Neuron (in vitro differentiated cells): ENCODE data around the gene PSMB10.
"Not testable (repeated sequence)": the region's sequence is repeated elsewhere in the genome, so short reads cannot be mapped to it uniquely, and the experiment has no call there.

ENCODE experiments used
- H2AFZ ChIP-seq: one replicate; pipeline ENCODE4 v1.6.1; 2013; ENCODE audit warnings: low read depth, mild to moderate bottlenecking, inconsistent platforms, low read length, moderate library complexity
- H3K27me3 ChIP-seq: one replicate; pipeline ENCODE4 v1.6.1; 2013; ENCODE audit warnings: low read length; ENCODE audit not compliant: insufficient read depth
- H3K36me3 ChIP-seq: one replicate; pipeline ENCODE4 v1.6.1; 2013; ENCODE audit warnings: low read length; ENCODE audit not compliant: insufficient read depth
- H3K4me1 ChIP-seq: one replicate; pipeline ENCODE4 v1.6.1; 2013; ENCODE audit warnings: low read length; ENCODE audit not compliant: insufficient read depth
- H3K4me3 ChIP-seq: 2 replicates; pipeline ENCODE4 v1.5.1; 2013; ENCODE audit warnings: mild to moderate bottlenecking, low read length, moderate library complexity
- H3K9me3 ChIP-seq: one replicate; pipeline ENCODE4 v1.6.1; 2013; ENCODE audit warnings: low read length

Gene PSMB10

DNA sequence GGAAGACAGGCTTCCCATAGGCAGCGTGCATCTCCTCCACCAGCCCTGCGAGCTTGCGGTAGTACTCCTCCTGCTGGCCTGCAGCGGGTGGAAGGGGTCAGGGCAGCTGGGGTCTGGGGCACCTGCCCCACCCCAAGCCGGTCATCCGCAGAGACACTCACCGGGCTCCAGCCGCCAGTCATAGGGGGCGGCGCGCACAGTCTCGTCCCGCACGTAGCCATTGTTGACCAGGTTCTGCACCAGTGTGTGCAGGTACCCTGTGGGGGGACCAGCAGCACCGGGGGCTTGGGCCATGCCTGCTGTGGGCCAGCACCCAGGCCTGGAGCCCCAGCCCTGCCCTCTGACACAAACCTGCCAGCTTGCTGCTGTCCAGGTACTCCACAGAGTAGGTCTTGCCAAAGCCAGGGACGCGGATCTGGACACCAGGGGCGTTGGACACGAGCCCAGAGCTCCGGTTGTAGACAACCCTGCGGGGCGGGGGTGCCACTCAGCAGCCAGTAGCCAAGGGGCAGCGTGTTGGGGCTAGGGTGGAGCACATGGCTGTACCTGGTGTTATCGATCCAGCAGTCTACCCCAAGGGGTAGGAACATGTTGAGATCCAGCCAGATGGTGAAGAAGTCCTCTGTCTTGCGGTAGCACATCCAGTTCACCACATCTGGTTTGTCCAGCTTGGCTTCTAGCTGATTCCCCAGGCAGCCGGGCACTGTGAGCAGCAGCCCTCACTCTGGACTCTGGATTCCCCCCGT lies 6.0 kb upstream of the PSMB10 start:
- H2AFZ ChIP-seq = no peak overlapping the region
- peaks cover 14% of the 10 kb centered on the region for H3K4me1 ChIP-seq
- H3K36me3 ChIP-seq = peaks cover 20% of the 10 kb centered on the region
- no peaks in the 10 kb centered on the region for H3K9me3 ChIP-seq
- no peak overlapping the region for H3K4me3 ChIP-seq
- H3K27me3 ChIP-seq = no peaks in the 10 kb centered on the region

DNA sequence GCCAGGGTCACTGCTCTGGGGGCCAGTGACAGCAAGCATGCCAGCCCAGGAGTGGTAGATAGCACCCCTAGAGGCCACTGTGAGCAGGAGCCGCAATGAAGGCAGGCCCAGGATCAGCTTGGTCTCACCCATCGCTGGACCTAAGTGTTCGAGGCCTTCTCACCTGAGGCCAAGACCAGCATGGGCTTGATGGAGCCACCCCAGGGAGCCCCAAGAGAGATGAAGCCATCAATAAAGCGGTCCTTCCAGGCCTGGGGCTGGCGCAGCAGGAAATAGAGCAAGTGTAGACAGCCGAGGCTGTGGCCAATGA lies 5.5 kb upstream of the PSMB10 start:
- Histone ChIP-seq H3K4me3 (no peak overlapping the region), H3K36me3 (peaks cover 16% of the 10 kb centered on the region), H3K9me3 (no peaks in the 10 kb centered on the region), H3K4me1 (peaks cover 15% of the 10 kb centered on the region), H3K27me3 (no peaks in the 10 kb centered on the region), H2AFZ (no peak overlapping the region)

DNA sequence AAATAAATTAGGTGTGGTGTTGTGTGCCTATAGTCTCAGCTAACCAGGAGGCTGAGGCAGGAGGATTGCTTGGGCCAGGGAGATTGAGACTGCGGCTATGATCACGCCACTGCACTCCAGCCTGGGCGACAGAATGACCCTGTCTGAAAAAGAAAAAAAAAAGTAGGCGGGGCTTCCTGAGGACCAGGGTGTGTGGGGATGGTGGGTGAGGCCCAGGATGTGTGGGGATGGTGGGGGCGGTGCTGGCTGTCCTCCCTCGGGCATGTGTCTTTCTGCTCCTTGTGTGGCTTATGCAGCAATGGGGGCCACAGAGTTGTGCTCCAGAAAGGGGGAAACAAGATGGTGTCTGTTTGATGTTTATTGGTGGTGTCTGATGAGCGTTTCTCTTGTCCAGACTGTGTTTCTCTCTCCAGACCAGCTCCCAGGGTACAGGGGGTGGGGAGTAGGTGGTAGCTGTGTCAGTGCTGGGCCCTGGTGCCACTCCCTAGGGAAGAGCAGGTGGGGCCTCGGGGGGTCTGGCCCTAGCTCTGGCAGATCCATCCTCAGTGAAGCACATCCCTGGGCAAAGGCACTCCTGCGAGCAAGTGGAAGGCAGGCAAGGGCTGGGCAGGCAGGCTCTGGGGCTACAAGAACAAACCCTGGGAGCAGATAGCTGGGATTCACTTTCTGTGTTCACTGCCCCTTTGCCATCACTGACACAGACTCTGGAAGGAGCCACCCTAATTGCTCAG lies 5.0 kb upstream of the PSMB10 start:
- peaks cover 20% of the 10 kb centered on the region for H3K4me1 ChIP-seq
- no peak overlapping the region for H3K4me3 ChIP-seq
- H3K27me3 ChIP-seq = no peaks in the 10 kb centered on the region
- H2AFZ ChIP-seq = no peak overlapping the region
- H3K9me3 ChIP-seq = no peaks in the 10 kb centered on the region
- H3K36me3 ChIP-seq = peaks cover 16% of the 10 kb centered on the region

DNA sequence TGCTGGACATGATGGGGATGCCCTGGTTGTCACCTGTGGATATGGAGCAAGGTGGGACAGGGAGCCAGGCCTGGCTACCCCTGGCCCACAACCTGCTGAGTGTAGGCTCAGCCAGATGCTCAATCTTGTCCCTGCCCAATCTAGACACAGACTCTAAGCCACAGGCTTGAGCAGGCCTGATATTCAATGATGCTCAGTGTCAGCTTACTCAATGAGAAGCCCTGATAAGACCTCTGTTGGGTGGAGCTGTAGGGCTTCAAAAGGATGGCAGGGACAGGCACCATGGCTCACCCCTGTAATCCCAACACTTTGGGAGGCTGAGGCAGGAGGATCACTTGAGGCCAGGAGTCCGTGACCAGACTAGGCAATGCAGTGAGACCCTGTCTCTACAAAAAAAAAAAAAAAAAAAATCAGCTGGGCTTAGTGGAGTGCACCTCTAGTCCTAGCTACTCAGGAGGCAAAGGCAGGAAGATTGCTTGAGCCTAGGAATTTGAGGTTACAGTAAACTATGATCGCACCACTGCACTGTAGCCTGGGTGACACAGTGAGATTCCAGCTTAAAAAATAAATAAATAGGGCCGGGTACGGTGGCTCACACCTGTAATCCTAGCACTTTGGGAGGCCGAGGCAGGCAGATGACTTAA lies 3.9 kb upstream of the PSMB10 start:
- H2AFZ ChIP-seq = no peak overlapping the region
- no peaks in the 10 kb centered on the region for H3K27me3 ChIP-seq
- H3K4me1 ChIP-seq = peaks cover 21% of the 10 kb centered on the region
- peaks cover 9% of the 10 kb centered on the region for H3K36me3 ChIP-seq
- no peaks in the 10 kb centered on the region for H3K9me3 ChIP-seq
- H3K4me3 ChIP-seq = no peak overlapping the region

DNA sequence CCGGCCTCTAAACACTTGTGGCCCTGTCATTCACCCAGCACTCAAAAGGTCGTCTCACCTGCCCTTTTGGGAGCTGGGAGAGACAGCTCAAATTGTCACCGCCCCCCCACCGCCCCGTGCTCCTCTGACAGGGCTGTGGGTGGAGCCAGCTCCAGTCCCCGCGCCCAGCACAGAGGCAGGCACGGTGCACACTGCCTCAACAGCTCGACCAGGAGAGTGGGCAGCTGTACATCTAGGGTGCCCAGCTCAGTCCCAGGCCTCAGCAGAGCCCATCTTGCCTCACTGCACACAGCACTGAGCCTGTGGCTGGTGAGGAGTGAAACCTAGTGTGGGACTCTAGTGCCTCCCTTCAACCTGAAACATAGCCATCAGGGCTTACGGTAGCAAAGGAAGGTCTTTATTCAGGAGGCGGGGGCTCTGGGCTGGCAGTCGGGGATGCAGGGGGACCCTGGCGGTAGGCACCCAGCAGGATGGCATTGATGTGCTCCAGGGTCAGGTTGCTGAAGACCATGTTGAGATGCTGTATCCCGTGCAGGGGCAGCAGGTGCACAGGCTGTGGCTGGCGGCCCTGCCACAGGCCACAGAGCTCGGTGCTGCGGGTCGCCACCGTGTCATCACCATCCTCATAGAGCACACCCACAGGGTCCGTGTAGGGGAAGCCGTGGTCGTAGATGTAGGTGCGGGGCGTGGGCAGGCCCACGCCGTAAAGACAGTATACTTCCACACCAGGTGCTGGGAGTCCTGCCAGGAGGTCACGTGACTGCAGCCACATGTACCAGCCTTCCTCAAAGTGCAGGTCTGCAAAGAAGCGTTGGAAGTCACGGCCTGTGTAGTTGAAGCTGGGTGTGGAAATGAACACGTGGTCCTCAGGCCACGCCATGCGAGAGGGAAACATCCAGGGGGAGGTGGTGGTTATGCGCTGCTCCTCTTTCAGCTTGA lies 3.1 kb upstream of the PSMB10 start:
- Histone ChIP-seq H2AFZ (no peak overlapping the region), H3K27me3 (no peaks in the 10 kb centered on the region), H3K4me3 (no peak overlapping the region), H3K9me3 (no peaks in the 10 kb centered on the region), H3K36me3 (peaks cover 5% of the 10 kb centered on the region), H3K4me1 (peaks cover 25% of the 10 kb centered on the region)

DNA sequence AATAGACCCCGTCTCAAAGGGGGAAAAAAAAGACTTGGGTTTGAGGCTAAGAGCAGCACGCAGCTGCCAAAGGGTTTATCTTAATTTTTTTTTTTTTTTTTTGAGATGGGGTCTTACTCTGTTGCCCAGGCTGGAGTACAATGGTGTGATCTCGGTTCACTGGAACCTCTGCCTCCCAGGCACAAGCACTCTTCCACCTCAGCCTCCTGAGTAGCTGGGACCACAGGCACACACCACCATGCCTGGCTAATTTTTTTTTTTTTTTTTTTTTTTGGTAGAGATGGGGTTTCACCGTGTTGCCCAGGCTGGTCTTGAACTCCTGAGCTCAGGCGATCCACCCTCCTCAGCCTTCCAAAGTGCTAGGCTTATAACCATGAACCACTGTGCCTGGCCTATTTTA lies 1.1 kb upstream of the PSMB10 start:
- not testable (repeated sequence) for H3K4me3 ChIP-seq, H3K36me3 ChIP-seq, H3K27me3 ChIP-seq, H2AFZ ChIP-seq, H3K9me3 ChIP-seq
- peaks cover 18% of the 10 kb centered on the region for H3K4me1 ChIP-seq

DNA sequence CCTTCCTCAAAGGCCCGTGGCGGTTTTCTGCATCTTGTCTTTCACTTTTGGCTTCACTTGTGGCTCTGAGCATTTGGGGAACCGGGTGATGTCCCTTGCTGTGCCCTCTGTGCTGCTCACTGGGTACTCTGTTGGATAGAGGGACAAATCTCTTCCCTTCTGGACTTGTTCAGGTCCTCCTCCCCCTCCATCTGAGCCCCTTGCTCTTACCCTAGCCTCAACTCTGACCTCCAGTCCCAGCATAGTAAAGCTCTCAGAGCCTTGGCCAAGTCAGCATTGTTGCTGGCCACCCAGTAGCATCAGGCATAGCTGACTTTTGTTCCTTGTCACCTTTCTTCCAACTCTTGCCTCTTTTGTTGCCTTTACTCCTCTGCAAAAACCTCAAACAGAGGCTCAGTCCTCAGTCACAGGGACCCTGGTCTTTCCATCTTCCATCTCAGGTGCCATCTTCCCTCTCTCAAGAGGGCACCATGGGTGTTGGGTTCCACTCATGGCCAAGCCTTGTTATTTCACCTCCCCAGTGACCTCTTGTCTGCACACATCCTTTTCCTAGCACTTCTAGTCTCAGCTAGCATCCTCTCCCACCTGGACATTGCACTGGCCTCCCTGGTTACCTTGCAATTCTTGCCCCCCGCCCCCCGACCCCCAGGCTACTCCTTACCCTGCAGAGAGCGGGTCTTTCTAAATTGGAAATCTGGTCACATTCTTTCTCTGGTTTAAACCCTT lies 393 bp upstream of the PSMB10 start:
- no peaks in the 10 kb centered on the region for H3K9me3 ChIP-seq
- no peaks in the 10 kb centered on the region for H3K27me3 ChIP-seq
- H3K4me1 ChIP-seq = peaks cover 18% of the 10 kb centered on the region
- H3K4me3 ChIP-seq = peak overlapping the region; percentile 79
- H2AFZ ChIP-seq = peak overlapping the region; percentile 49
- peaks cover 6% of the 10 kb centered on the region for H3K36me3 ChIP-seq

DNA sequence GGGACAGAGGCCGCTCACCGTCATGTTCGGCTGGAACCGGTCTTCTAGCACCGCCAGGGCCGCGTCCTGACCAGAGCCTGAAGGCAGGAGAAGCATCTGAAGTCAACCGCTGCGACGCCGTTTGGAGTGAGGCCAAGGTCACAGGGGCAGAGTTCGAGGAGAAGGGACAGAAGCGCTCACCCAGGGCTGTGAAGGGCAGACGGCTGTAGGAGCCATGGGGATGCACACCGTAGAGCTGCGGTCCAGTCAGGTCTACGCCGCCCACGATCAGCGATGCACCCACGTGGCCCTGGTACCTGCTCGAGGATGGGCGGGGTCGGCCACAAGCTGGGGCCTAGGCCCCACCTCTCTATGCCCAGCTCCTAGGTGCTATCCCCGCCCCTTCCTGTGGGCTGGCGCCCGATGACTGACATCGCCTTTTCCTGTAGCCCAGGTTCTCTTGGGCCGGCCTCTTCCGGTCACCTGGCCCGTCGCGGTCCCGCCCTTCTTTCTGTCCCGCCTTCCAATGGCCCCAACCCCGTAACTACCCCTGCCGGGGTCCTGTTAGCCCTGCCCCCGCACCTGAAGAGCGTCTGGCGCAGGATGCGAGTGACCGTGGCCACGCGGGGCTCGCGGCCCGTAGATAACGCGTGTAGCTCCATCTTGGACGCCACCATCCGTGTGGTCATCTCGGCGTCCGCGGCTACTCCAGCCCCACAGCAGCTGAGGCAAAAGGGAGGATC lies 1.1 kb downstream of the PSMB10 start:
- Histone ChIP-seq H3K27me3 (no peaks in the 10 kb centered on the region), H3K9me3 (no peaks in the 10 kb centered on the region), H3K36me3 (peaks cover 11% of the 10 kb centered on the region), H3K4me1 (peaks cover 18% of the 10 kb centered on the region), H2AFZ (peak overlapping the region; percentile 49), H3K4me3 (peak overlapping the region; percentile 79)

DNA sequence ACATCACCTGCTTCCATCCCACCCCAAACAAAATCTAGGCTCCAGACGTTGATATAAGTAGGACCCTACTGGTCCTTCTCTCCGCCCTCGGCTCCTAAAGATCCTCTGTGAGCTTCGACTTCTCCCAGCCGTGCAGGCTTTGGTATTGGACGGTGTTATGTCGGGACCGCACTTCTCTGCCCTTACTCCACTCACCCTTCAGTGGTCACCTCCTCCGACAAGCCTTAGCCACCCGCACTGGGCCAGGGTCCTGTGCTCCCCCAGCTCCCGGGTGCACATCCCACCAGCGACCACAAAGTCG lies 1.6 kb downstream of the PSMB10 start:
- Histone ChIP-seq H3K9me3 (no peaks in the 10 kb centered on the region), H3K4me1 (peaks cover 18% of the 10 kb centered on the region), H3K27me3 (no peaks in the 10 kb centered on the region), H3K36me3 (peaks cover 15% of the 10 kb centered on the region), H2AFZ (peak overlapping the region; percentile 15), H3K4me3 (peak overlapping the region; percentile 79)

DNA sequence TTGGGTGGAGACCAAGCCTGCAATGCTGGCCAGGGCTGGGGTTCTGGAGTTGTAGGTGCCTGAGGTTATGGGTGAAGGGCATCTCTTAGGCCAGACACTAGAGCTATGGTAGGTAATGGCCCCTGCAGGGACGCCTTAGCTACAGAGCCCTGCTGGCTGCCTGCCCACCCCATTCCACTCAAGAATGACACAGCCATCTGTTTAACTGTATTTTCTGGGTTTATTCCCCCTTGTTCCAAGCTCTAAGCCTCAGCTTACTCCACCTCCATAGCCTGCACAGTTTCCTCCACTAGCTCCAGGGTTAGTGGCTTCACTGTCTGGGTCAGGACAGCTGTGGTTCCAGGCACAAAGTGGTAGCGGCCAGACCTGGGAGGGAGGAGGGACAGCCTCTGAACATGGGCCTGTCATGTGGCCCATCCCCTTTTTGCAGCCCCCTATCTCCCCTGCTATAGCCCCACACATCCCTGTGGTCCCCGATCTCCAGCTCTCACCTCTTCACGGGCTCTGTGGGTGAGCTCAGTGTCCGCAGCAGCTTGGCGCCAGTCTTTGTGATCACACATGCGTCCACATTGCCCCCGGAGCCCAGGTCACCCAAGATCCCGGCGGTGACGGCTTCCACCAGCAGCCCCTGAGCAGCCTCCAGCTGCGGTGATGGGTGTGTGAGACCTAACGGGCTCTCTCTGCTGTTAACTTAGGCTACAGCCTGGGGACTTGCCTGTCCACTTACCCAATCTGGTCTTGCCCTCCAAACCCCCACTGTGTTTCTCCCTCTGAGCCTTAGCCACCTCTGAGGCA lies 2.1 kb downstream of the PSMB10 start:
- Histone ChIP-seq H3K36me3 (peaks cover 20% of the 10 kb centered on the region), H3K4me3 (peak overlapping the region; percentile 79), H2AFZ (no peak overlapping the region), H3K9me3 (no peaks in the 10 kb centered on the region), H3K4me1 (peaks cover 18% of the 10 kb centered on the region), H3K27me3 (no peaks in the 10 kb centered on the region)

DNA sequence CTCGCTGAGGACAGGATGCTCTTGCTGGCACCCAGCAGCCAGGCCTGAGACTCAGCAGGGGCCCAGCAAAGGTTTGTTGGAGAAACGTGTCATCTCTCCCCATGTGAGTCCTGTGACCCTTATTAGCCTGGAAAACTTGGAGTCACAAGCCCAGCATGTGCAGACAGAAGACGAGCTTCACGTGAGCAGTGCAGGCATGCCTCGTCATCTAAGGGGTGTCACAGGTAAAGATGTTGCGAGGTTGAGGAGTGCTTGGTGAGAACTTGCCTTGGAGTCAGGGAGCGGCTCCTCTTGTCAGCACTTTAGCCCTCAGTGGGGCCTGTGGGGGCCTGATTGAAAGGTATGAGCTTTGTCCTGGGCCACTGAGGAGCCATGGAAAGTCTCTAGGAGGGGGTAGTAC lies 2.8 kb downstream of the PSMB10 start:
- peaks cover 26% of the 10 kb centered on the region for H3K36me3 ChIP-seq
- peaks cover 18% of the 10 kb centered on the region for H3K4me1 ChIP-seq
- no peak overlapping the region for H2AFZ ChIP-seq
- H3K4me3 ChIP-seq = no peak overlapping the region
- no peaks in the 10 kb centered on the region for H3K9me3 ChIP-seq
- H3K27me3 ChIP-seq = no peaks in the 10 kb centered on the region
